ENCODE data around the gene MAP3K10. TPM values are rescaled to one million over a fixed set of nuclear protein-coding genes. Genes with fewer than 3 reads are reported as not detected.
A peak's percentile ranks its signal among the peaks of the same experiment; 100 is the strongest.

MAP3K10 gene
- polyA plus RNA-seq, 1 donor from 2014 or later, result 0.44 TPM

DNA sequence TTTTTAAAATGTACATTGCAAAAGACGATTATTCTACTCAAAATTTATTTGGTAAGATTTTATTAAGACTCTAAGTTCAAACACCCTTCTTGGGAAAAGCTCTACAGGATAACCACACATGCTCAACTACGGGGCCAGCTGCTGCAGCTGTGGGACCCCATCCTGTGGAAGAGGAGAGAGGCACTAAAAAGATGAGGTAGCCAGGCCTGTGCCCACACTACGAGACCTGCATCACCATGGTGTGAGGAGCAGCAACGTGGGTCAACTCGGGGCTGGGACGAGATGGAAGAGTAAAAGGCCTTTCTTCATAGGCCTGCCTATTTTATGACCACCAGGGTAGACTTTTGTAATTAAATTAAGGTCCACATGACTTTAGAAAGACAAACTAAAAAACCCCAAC, 39.8 kb downstream of the MAP3K10 start:
- no peak overlapping the region for H3K4me3 Mint-ChIP-seq
- peaks cover under 1 to 8% (median under 1%) of the 10 kb centered on the region in 3 donors for H3K4me1 Mint-ChIP-seq
- H3K9me3 Mint-ChIP-seq, result no peaks in the 10 kb centered on the region
- H3K27me3 Mint-ChIP-seq, result peaks cover 7% of the 10 kb centered on the region
- peak overlapping the region in 1 of 3 donors; percentile 53 for H3K27ac Mint-ChIP-seq
- peaks cover 2% of the 10 kb centered on the region for H3K36me3 Mint-ChIP-seq

DNA sequence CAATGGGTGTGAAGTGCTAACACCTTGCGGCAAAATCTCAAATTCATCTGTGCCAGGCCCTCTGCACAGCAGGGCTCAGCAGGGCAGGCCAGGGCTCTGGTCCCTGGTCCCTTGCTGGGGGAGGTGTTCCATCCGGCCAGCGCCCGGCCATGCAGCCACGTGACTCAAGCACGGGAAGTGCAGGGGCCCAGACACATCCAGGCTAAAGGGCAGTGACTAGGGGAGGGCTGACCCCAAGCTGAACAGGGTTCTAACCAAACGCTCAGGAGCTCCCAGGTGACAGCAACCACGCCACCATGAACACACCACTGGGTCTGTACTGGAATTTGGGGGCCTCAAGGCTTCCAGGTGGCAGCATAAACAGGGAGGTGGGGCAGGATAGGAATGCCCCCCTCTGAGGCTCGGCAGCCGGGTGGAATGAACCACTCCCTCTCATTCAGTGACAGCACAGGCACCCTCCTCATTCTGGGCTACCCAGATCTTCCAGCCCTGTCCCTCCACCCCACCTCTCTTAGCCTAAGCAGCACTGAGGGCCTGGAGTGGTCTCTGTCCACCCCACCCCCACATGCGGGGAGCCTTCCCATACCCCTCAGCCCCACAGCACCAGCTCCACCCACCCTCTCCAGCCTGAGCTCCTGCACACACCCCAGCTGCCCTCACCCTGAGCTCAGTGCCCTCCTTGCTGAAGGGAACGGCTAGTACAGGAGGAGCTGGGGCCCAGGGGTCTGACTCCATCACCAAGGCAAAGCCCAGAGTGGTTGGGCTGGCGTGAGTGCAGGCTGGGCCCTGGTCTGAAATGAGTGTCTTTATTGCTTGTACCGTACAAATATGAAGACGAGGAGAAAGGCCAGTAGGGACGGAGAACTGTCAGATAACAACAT, 40.6 kb downstream of the MAP3K10 start:
- no peak overlapping the region for H3K4me3 Mint-ChIP-seq
- H3K27ac Mint-ChIP-seq, result no peak overlapping the region
- H3K4me1 Mint-ChIP-seq, result peaks cover 0 to 6% (median 0%) of the 10 kb centered on the region in 3 donors
- no peaks in the 10 kb centered on the region for H3K9me3 Mint-ChIP-seq
- peaks cover 2% of the 10 kb centered on the region for H3K36me3 Mint-ChIP-seq
- peaks cover 5% of the 10 kb centered on the region for H3K27me3 Mint-ChIP-seq

- no peak overlapping the region for H3K4me3 Mint-ChIP-seq
- H3K36me3 Mint-ChIP-seq, result peaks cover 2% of the 10 kb centered on the region
- no peaks in the 10 kb centered on the region for H3K9me3 Mint-ChIP-seq
- no peaks in the 10 kb centered on the region for H3K27me3 Mint-ChIP-seq
- no peak overlapping the region for H3K27ac Mint-ChIP-seq
- H3K4me1 Mint-ChIP-seq, result peaks cover 0 to 4% (median 0%) of the 10 kb centered on the region in 3 donors
Observed at GRCh38 chr19:40232479-40232878, 41.3 kb downstream of the MAP3K10 start.

- Mint-ChIP-seq H3K27ac (no peak overlapping the region), H3K9me3 (no peaks in the 10 kb centered on the region), H3K36me3 (peaks cover 2% of the 10 kb centered on the region), H3K27me3 (no peaks in the 10 kb centered on the region), H3K4me1 (peaks cover 0 to 4% (median 0%) of the 10 kb centered on the region in 3 donors), H3K4me3 (no peak overlapping the region)
Observed at GRCh38 chr19:40232949-40233810, 42.0 kb downstream of the MAP3K10 start.

DNA sequence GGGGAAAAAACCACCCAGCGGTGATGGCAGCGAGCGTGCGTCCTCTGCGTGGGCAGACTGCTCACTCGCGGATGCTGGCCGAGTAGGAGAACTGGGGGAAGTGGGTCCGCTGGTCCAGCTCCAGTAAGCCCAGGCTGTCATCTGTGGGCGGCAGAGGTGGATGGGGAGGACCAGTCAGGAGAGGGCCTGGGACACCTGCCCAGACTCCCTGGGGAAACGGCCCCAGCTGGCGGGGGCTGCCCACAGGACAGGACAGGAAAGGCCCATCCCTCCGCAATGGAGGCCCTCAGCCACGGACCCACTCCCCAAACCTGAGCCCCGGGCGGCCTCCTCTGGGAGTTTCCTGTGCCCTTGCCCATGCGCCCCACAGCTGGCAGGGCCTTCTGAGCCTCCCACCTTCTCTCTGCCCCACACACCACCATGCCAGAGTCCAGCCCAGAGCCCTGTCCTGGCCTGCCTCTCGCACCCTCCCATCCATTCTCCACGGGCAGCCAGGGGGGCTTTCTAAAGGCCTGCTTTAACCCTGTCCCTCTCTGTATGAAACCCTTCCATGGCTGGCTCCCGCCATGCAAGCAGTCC, 42.7 kb downstream of the MAP3K10 start:
- no peak overlapping the region for H3K27ac Mint-ChIP-seq
- no peak overlapping the region for H3K4me3 Mint-ChIP-seq
- H3K4me1 Mint-ChIP-seq, result peaks cover 0 to 4% (median 0%) of the 10 kb centered on the region in 3 donors
- peaks cover 2% of the 10 kb centered on the region for H3K36me3 Mint-ChIP-seq
- no peaks in the 10 kb centered on the region for H3K27me3 Mint-ChIP-seq
- H3K9me3 Mint-ChIP-seq, result no peaks in the 10 kb centered on the region

GRCh38 chr19:40234429-40235237, 43.4 kb downstream of the MAP3K10 start:
- no peaks in the 10 kb centered on the region for H3K4me1 Mint-ChIP-seq
- peaks cover 2% of the 10 kb centered on the region for H3K36me3 Mint-ChIP-seq
- no peak overlapping the region for H3K4me3 Mint-ChIP-seq
- H3K9me3 Mint-ChIP-seq, result no peaks in the 10 kb centered on the region
- peak overlapping the region in 1 of 3 donors; percentile 80 for H3K27ac Mint-ChIP-seq
- no peaks in the 10 kb centered on the region for H3K27me3 Mint-ChIP-seq

DNA sequence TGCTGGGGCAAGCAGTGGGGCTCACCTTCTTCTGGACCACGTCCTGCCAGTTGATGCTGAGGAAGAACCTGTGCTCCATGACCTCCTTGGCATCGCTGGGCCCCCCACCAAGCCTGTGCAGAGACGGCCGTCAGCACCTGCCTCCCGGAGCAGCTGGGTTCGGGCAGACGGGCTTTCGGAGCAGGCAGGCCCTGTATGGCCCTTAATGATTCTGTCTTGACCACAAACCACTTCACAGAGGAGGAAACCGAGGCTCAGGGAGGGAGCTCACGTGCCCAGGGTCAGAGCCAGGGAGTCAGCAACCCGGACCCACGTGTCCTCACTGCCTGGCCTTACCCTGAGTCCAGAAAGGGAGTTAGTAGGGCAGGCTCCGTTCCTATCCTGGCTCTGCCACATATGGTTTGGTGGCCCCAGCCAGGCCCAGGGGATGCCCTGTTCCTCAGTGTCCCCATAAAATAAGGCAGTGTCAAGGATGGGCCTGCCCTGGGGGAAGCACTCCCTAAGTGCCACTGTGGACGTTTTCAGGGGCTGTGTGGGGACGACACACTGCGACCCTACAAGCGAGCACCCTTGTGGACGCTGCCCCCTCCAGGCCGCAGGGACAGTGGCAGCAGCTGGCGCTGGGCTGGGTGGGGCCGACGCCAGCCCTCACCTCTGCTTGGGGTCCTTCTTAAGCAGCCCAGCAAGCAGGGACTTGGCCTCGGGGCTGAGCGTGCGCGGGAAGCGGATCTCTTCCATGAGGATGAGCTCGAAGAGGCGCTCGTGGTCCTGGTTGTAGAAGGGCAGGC, 44.2 kb downstream of the MAP3K10 start:
- Mint-ChIP-seq H3K36me3 (peaks cover 2% of the 10 kb centered on the region), H3K4me1 (no peaks in the 10 kb centered on the region), H3K4me3 (no peak overlapping the region), H3K9me3 (no peaks in the 10 kb centered on the region), H3K27me3 (no peaks in the 10 kb centered on the region), H3K27ac (no peak overlapping the region)

DNA sequence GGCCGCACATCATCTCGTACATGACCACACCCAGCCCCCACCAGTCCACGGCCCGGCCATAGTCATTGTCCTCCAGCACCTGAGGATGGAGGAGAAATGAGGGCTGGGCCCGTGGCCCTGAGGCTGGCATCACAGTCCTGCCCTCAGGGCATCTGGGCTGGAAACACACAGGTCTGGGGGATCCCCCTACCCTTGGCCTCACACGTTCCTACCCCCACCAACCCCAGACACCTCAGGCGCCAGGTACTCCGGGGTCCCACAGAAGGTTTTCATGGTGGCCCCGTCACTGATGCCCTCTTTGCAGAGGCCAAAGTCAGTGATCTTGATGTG, 44.8 kb downstream of the MAP3K10 start:
- no peaks in the 10 kb centered on the region for H3K27me3 Mint-ChIP-seq
- H3K4me3 Mint-ChIP-seq, result no peak overlapping the region
- no peaks in the 10 kb centered on the region for H3K4me1 Mint-ChIP-seq
- H3K36me3 Mint-ChIP-seq, result peaks cover 2% of the 10 kb centered on the region
- no peak overlapping the region for H3K27ac Mint-ChIP-seq
- H3K9me3 Mint-ChIP-seq, result no peaks in the 10 kb centered on the region

GRCh38 chr19:40236366-40236765, 45.1 kb downstream of the MAP3K10 start:
- no peak overlapping the region for H3K27ac Mint-ChIP-seq
- peaks cover 2% of the 10 kb centered on the region for H3K36me3 Mint-ChIP-seq

DNA sequence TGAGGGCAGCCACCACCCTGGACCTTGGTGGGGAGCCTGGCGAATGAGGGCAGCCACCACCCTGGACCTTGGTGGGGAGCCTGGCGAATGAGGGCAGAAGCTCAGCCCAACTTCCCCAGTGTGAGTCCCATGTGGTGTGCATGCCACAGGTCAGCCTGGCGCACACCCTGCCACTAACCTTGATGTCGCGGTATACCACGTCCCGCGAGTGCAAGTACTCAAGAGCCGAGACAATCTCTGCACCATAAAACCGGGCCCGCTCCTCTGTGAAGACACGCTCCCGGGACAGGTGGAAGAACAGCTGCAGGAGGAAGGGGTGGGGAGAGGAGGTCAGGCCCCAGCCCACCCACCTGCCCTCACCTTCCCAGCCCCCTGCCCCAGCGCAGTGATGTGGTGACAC, 46.6 kb downstream of the MAP3K10 start:
- no peaks in the 10 kb centered on the region for H3K36me3 Mint-ChIP-seq
- H3K4me1 Mint-ChIP-seq, result peaks cover 0 to 2% (median 0%) of the 10 kb centered on the region in 3 donors
- no peak overlapping the region for H3K27ac Mint-ChIP-seq
- no peaks in the 10 kb centered on the region for H3K9me3 Mint-ChIP-seq
- H3K27me3 Mint-ChIP-seq, result no peaks in the 10 kb centered on the region
- H3K4me3 Mint-ChIP-seq, result no peak overlapping the region

More at GRCh38 chr19:40236366-40236765, 45.1 kb downstream of the MAP3K10 start:
- Mint-ChIP-seq H3K27me3 (no peaks in the 10 kb centered on the region), H3K4me3 (no peak overlapping the region), H3K9me3 (no peaks in the 10 kb centered on the region), H3K4me1 (no peaks in the 10 kb centered on the region)

GRCh38 chr19:40238775-40239174, 47.5 kb downstream of the MAP3K10 start:
- Mint-ChIP-seq H3K9me3 (no peaks in the 10 kb centered on the region), H3K4me3 (peak overlapping the region in 1 of 4 donors; percentile 22), H3K4me1 (peaks cover 0 to 2% (median 0%) of the 10 kb centered on the region in 3 donors), H3K36me3 (no peaks in the 10 kb centered on the region), H3K27me3 (no peaks in the 10 kb centered on the region), H3K27ac (no peak overlapping the region)

DNA sequence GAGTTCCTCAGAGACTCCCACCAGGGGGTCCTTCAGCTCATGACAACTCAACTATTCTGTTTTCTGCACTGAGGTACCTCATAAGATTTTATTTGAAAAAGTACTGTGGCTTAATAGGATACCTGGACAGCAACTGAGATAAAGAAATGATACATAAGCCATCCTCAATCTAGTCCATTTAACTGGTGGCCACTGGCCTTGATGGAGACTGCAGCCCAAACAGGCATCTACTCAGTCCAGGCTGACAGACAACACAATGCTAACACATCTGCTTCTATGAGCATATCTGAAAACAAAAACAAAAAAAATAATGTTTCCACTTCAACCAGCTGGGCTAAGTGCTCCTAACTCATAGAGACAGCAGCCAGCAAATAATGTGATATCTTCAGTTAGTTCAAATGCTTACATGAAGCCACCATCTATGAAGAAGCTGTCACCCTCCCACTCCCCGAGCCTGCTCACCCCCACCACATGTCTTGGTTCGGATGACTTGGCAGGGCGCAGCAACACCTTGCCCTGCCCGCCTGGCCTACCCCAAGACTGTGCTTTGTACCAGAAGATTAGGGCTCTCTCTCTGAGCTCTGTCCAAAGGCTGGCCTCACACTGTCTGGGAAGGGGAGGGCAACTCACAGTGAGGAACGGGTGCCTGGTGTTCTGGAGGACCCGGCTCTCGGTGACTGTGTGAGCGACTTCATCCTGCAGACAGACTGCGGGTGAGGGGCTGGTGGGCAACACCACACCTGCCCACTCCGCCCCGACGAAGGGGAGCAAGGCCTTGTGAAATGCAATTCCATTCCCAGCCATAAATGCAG, 48.4 kb downstream of the MAP3K10 start:
- Mint-ChIP-seq H3K27ac (peak overlapping the region in 1 of 3 donors; percentile 55), H3K4me3 (no peak overlapping the region), H3K4me1 (peaks cover 0 to 3% (median 0%) of the 10 kb centered on the region in 3 donors), H3K36me3 (no peaks in the 10 kb centered on the region), H3K27me3 (no peaks in the 10 kb centered on the region), H3K9me3 (no peaks in the 10 kb centered on the region)

GRCh38 chr19:40240332-40240731, 49.1 kb downstream of the MAP3K10 start:
- peaks cover 0 to 3% (median 0%) of the 10 kb centered on the region in 3 donors for H3K4me1 Mint-ChIP-seq
- H3K27me3 Mint-ChIP-seq, result no peaks in the 10 kb centered on the region
- H3K4me3 Mint-ChIP-seq, result no peak overlapping the region
- H3K36me3 Mint-ChIP-seq, result no peaks in the 10 kb centered on the region
- H3K27ac Mint-ChIP-seq, result no peak overlapping the region
- no peaks in the 10 kb centered on the region for H3K9me3 Mint-ChIP-seq
